ENCODE data around the gene CASQ1. TPM values are rescaled to one million over a fixed set of nuclear protein-coding genes. Genes with fewer than 3 reads are reported as not detected.

CASQ1 gene
- total and polyA plus RNA-seq, 2 of the 13 experiments (the other 11 are each of a cell fraction or from before 2014, with no cell fraction given) = 0.09 to 0.20 TPM

GRCh38 chr1:160148121-160148520 lies 42.3 kb upstream of the CASQ1 start (continued):
- 0 out of 2 replicates have a peak, but pooled peaks have one; percentile 12 for TF ChIP-seq PITX1 (CRISPR knock-in tag; IDR thresholded peaks at IDR 0.05)
- TF ChIP-seq NR2F2 (IDR thresholded peaks at IDR 0.05; ENCODE audit: borderline replicate concordance, low read depth) = peak; percentile 84
- TF ChIP-seq DMTF1 (CRISPR knock-in tag; IDR thresholded peaks at IDR 0.05) = no peak
- peak; percentile 38; the same call in 1 of the 2 replicates for TF ChIP-seq SOX5 (CRISPR knock-in tag; IDR thresholded peaks at IDR 0.05; ENCODE audit: borderline replicate concordance)
- no peak for TF ChIP-seq ELF1 (CRISPR knock-in tag; IDR thresholded peaks at IDR 0.05)
- TF ChIP-seq ZNF232 (CRISPR knock-in tag; IDR thresholded peaks at IDR 0.05; ENCODE audit: borderline replicate concordance) = no peak
- TF ChIP-seq EZH2 (conservative IDR thresholded peaks at IDR 0.05; ENCODE audit: low read depth, low read length) = no peak
- no peak for TF ChIP-seq NFAT5 (CRISPR knock-in tag; IDR thresholded peaks at IDR 0.05)
- no peak for TF ChIP-seq CBX1 (IDR thresholded peaks at IDR 0.05; ENCODE audit: low read depth)
- no peak for TF ChIP-seq ZNF281 (CRISPR knock-in tag; IDR thresholded peaks at IDR 0.05; ENCODE audit: borderline replicate concordance)
- no peak for TF ChIP-seq CSRNP1 (CRISPR knock-in tag; IDR thresholded peaks at IDR 0.05)
- TF ChIP-seq NRL (CRISPR knock-in tag; IDR thresholded peaks at IDR 0.05; ENCODE audit: borderline replicate concordance) = no peak
- no peak for TF ChIP-seq XRCC5 (optimal IDR thresholded peaks at IDR 0.05; ENCODE audit: low read length)
- no peak for TF ChIP-seq ZNF703 (CRISPR knock-in tag; IDR thresholded peaks at IDR 0.05; ENCODE audit: borderline replicate concordance)
- peak in 1 of 2 experiments; percentile 86; a peak in 2 of 4 replicates for TF ChIP-seq EP300 (IDR thresholded peaks at IDR 0.05; ENCODE audit: low read depth in 2 of 2, low read length in 2 of 2)
- no peak for TF ChIP-seq EP300 (CRISPR knock-in tag; IDR thresholded peaks at IDR 0.05; ENCODE audit: borderline replicate concordance)

Measured in HepG2 (cell line).